SKM-1 treated with dmso at 0.1 percent for 144 hours (cell line): ENCODE results near the gene PPP4R4.

Experiments used
- DNase-seq: peaks from one replicate; lab custom pipeline; 2025; ENCODE audit not compliant: unreplicated experiment; lab: John Stamatoyannopoulos, UW

Gene PPP4R4, protein sequence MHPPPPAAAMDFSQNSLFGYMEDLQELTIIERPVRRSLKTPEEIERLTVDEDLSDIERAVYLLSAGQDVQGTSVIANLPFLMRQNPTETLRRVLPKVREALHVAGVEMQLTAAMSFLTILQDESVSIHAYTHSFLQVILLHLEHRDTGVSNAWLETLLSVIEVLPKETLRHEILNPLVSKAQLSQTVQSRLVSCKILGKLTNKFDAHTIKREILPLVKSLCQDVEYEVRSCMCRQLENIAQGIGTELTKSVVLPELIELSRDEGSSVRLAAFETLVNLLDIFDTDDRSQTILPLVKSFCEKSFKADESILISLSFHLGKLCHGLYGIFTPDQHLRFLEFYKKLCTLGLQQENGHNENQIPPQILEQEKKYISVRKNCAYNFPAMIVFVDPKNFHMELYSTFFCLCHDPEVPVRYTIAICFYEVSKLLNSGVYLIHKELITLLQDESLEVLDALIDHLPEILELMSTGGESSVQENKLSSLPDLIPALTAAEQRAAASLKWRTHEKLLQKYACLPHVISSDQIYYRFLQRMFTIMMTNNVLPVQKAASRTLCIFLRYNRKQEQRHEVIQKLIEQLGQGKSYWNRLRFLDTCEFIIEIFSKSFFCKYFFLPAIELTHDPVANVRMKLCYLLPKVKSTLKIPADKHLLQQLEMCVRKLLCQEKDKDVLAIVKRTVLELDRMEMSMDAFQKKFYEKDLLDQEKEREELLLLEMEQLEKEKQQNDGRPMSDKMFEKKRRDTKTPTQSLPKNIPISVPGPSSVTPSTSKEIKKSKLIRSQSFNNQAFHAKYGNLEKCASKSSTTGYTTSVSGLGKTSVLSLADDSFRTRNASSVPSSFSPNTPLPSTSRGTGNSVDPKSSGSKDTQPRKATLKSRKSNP

DNA sequence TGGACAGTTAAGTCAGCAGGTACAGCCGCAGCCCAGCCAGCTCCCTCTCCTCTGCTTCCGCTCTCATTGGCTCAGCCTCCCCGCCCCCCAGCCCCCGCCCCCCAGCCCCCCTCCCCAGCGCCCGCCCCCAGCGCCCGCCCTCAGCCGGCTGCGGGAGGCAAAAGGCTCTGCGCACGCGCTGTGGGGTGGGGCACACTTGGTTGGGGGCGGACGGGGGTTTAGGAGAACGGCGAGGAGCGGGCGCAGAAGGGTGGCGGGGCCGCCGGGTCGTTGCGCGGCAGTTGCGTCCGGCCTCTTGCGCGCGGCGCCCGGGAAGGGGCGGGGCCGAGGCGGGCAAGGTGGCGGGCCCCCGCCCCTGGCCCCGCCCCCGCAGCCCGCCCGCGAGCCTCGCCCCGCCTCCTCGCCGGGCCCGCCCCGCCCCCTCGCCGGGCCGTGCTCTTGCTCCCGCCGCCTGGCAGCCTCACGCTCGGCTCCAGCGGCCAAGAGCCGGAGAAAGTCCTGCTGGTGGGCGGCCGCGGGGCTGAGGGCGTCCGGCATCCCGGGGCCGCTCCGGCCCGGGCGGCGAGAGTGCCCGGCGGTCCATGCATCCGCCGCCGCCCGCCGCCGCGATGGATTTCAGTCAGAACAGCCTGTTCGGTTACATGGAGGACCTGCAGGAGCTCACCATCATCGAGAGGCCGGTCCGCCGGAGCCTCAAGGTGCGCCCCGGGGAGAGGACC is at the start of gene PPP4R4:
Gene PPP4R4, plus strand, starts transcription at position 438 of the 719 bp plus-strand sequence. Its CDS starts 144 bp downstream, at position 582.
- DNase-seq: peak; percentile 27

DNA sequence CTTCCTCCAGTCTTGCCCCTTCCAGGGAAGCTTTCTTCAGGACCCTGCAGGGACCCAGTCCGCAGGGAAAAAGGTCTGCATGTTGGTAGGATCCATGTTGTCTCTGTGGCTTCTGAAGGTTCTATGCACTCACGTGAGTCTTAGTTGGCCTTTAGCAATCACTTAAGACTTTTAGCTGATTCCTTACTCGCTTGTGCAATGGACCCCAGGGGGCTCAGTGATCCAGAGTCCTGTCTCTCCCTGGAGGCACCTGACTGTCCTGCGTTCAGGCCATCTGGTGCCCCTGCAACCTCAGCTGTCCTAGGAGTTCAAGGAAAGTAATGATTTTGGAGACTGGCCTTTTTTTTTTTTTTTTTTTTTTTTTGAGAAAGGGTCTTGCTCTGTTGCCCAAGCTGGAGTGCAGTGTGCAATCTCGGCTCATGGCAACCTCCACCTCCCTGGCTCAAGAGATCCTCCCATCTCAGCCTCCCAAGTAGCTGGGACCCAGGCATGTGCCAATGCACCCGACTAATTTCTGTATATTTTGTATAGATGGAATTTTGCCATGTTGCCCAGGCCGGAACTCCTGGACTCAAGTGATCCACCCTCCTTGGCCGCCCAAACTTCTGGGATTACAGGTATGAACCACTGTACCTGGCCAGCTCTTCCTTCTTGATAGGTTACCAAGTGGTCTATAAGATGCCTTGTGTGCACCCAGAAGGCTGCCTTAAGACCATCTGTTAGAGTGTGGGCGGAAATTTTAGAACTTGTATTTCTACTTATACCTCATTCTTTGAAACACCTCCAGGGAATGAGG is 49.3 kb upstream of the PPP4R4 start:
- no peak for DNase-seq

DNA sequence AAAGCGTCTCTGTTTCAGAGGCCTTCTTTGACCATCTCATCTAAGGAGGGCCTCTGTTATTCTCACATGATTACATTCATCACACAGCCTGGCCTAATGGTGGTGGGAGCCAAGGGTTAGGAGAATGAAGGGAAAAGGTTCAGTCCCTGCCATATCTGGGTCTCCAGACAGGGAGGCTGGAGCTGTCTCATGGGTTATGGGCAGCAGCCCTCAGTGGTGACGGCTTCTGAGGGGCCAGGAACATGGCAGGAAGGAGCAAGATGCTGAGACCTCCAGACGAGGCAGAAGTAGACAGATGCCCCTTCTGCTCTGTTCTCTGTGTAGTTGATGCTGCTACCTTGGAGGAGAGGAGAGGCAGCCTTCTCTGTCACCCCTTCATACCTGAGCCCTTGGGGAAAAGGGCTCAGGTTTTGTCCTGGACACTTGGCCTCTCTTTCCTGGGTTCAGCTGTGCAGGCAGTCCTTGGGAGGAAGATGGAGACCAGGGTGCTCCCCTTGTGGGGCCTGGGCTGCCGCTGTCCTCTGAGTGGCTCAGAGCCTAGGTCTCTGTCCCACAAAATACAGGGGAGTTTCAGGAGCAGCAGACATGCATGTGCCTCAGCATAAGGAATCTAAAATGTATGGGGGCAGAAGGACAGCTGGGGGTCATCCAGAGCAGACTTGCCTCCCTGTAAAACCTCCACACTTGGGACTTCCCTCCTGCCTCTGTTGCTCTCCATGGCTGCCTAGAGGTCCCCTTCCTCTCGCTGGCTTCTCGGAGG is 48.3 kb upstream of the PPP4R4 start:
- no peak for DNase-seq

DNA sequence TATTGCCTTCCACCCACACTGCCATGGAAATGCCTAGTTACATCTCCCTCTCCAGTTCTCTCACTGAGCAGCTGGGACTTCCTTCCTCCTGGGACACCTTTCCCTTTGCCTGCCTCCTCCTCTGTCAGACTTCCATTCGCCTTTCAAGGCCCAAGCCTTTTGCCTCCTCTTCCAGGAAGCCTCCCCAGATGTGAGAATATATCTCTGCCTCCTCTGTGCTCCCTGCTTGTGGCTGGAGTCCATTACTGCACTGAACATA is 47.8 kb upstream of the PPP4R4 start:
- no peak for DNase-seq

DNA sequence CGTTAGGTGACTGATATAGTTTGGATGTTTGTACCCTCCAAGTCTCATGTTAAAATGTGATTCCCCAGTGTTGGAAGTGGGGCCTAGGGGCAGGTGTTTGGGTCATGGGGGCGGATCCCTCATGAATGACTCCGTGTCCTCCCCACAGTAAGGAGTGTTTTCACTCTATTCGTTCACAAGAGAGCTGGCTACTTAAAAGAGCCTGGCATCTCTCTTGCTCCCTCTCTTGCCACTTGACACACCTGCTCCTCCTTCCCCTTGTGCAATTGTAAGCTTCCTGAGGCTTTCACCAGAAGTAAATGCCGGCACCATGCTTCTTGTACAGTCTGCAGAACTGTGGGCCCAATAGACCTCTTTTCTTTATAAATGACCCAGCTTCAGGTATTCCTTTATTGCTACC is 47.3 kb upstream of the PPP4R4 start:
- DNase-seq: no peak

DNA sequence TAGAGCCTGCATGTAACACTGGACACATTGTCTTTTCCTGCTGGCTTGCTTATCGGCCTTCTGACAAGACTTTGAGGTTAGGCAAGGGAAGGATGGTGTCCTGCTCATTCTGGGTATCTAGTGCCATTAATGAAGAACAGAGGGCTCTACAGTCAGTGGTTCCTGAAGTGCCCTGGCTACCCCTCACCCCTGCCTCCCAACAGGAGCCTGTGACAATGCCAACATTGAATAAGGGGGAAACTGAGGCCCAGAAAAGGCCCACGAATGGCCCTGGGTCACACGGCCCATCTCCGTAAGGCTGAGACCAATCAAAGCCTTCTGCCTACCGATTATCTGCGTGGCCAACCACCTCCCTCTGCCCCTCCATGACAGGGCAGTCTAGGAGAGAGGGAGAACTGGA is 46.8 kb upstream of the PPP4R4 start:
- DNase-seq: no peak

DNA sequence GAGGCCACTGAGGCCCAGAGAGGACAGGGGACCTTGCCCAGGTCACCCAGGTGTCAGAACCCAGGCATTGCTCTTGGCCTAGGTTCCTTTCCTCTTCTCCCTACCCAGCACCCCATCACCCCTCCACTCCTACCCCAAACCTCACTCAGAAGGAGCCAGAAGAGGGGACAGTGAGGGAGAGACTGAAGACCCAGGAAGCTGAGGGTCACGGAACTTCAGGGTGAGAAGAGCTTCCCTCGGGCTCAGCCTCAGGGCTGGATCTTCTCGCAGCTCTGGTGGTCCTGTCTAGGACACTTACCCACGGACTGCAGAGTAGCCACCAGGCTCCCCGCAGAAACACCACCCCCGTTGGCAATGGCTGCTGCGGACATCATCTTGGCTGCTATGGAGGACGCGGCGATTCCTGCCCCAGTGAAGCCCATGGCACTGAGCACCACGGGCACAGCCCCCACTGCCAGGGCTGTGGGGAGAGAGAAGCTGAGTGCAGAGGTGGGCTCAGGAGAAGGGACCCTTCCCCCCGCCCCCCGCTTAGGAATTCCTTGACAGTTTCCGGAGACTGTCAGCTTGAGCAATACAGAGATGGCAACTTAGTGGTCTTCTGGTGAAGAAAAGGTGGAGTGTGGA is 45.8 kb upstream of the PPP4R4 start:
- no peak for DNase-seq

DNA sequence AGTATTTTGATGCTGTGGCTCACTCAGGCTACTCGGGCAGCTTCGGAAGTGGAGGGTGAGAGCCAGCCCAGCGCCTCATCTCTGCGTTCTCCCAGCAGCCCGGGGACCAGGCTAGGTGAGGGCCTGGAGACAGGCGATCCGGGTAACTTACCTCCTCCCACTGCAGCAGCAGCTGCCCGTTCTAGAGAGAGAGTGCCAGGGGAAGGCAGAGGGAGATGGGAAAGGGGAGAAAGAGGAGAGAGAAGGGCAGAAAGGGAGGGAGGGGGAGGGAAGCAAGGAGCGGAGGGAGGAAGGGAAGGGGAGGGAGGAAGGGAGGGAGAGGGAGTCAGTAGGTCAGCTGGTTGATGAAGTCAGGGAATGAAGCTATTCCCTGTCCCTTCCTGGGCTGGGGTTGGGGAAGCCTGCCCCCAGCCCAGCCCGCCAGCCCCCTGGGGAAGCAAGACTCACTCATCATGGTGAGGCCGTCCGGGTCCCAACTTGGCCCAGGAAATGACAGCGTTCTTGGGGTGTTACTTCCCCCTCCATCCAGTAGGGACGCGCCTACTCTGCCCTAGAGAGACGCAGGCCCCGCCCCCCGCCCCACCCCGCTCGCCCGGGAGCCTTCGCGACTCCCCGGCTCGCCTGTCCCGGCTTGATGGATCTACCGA is 44.9 kb upstream of the PPP4R4 start, which contains the start of gene IFI27L2:
Gene IFI27L2, minus strand, starts transcription at position 494 of the 647 bp plus-strand sequence. Its CDS starts 40 bp downstream, at position 454.
- peak; percentile 34 for DNase-seq

DNA sequence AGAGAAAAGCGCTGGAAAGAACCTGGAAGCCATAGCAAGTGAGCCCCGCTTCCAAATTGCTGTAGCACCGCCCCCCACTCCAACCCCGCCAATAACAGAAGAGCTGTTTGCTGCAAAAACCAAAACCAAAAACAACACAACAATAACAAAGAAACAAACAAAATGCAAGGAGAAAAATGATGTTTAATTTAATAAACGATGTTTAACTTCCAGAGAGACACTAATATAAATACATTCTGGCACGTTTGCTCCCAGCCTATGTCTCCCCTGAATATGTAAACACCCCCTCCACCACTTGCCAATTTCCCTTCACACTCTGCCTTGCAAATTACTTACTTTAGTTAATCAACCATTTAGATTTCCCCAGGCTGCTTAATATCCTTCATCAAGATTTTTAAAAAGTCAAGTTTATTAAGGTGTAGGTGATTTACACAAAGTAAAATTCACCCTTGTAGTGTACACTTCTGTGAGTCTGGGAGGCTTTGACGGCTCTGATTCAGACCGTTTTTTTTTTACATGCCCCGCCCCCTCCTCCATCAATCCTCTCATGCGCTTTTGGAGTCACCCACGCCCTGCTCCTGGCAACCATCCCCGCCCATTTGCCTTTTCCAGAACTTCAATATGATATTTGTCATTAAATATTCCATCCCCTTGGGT is 44.2 kb upstream of the PPP4R4 start:
- no peak for DNase-seq

DNA sequence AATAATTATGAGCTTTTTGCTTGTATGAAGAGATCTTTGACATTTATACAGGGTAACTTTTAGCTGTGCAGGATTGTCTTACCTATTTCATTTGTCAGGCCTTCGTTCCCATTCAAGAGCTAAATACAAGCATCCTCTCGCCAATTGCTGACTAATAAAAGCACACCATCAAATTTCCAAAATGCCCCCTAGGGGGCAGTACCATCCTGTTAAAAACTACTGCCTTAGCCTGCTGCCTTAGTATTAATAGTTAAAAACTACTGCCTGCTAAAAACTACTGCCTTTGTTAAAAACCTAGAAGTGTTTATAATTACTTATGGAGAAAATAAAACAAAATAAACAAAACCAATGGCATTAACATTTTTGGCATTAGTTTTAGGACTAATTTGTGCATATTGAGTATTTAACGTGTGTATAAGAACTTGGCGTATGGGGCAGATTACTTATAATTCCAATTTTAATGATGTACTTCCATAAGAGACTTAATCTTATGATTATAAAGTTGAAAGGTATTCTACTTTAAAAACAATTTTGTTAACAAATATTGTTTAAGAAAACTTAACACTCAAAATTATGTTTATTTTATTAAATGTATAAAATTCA is 41.7 kb upstream of the PPP4R4 start:
- peak; percentile 26 for DNase-seq

DNA sequence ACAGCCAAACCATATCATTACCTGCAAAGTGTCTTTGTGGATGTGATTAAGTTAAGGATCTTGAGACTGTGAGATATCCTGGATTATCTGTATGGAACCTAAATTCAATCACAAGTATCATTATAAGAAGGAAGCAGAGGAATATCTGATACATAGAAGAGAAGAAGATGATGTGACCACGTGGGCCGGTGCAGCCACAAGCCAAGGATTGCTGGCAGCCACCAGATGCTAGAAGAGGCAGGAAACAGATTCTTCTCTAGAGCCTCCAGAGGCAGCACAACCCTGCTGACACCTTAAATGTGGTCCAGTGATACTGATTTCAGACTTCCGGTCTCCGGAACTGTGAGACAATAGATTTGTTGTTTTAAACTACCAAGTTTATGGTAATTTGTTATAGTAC is 38.6 kb upstream of the PPP4R4 start:
- no peak for DNase-seq

DNA sequence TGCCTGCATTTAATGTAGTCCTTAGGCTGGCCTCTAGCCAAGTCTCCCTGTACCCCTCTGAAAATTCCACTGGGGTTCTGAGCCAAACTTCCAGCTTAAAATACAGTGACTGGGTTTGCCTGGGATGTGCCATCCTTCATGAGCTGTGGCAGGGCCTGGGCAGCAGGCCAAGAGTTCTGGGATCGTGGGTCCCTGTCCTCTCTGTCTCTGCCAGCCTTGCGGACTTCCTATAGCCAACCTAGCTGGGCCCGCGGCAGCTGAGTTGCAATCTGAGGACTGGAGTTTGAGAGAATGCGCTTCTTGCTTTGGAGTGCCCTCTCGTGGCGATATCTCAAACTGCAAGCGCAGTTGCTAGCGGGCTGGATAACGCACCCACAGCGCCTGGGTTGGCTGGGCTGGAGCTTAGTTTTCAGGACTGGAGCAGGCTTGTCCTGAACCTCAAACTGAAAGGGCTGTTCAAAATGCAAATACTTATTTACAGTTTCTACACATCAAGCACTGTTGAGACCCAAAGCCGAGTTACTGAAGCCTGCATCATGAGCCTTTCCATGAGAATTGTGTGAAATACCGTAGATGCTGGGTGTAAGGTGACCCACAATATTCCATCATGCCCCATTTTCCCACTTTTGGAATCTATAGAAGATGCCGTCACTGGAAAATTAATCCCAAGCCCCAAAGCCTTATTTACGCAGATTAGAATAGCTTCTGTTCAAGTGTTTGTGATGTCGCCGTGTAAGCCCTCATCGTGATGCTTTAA is 37.4 kb upstream of the PPP4R4 start:
- DNase-seq: peak; percentile 30

DNA sequence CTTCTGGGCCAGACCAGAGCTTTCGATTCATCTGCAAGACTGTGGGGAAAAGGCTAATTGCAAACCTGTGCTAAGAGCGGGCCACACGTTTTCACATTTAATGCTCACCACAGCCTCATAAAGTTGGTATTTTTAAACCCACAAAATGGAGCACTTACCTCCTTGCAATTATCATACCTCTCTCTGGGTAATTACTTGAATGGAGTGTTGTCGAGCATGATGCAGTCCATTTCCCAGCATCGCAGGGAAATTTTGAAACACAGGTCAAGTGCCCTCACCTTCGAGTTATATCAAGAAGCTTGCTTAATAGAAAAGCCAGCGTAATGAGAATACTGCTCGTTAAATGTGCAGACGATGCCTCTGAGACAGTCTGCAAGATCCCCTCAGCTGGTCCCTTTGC is 35.9 kb upstream of the PPP4R4 start:
- DNase-seq: no peak

DNA sequence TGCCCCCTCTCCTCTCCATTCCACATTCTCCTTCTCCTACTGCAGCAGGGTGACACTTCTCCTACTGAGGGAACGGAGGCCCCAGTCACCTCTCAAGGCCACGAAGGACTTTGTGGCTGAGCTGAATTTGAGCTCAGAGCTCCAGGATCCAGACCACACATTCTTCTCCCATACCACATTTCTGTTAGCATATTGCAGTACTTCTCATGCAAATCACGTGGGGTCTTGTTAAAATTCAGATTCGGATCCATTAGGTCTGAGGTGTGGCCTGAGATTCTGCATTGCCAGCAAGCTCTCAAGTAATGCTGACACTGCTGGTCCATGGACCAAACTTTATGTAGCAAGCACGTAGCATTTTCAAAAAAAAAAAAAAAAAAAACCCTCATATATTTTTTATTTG is 35.1 kb upstream of the PPP4R4 start:
- DNase-seq: no peak

DNA sequence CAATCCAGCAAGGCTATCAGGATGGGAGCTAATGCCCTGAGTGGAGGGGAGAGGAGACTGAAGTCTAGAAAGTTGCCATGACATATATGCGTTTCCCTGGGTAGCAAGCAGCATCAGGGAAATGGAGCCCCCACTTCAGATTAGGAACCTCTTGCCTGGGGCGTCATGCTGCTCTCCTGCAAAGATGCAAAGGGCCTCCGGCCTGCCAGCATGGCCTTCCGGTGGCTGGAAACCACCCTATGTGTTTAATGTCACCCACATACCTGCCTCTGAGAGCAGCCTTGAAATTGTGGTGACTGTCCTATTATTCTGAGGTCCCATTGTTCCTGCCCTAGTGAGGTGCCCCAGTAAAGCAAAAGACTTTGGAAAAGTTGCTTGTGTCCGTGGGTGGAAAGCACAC is 34.7 kb upstream of the PPP4R4 start:
- DNase-seq: no peak

DNA sequence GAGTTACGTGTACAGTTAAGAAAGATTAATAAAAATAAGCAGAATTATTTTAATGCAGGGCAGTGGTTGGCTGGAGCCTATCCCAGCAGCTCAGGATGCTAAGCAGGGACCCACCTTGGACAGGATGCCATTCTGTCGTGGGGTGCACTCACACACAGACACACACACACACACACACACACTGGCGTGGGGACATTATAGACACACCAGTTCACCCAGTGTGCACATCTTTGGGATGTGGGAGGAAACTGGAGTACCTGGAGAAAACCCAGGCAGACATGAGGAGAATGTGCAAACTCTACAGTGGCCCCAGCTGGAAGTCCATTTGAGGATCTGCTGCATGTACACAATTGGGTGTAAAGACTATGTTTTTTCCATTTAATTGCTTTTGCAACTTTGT is 31.9 kb upstream of the PPP4R4 start:
- no peak for DNase-seq

DNA sequence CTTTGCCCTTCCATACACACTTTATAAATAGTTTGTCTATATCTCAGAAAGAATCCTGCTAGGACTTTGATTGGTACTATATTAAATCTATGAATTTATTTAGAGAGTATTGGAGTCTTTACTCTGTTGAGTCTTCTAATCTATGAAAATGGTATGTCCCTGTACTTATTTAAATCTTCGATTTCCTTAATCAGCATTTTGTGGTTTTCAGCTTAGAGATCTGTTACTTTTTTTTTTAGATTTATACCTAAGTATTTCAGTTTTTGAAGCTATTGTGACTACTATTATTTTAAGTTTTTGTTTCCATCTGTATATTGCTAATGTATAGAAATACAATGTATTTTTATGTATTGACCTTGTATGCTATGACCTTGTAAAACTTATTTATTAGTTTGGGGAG is 31.3 kb upstream of the PPP4R4 start:
- no peak for DNase-seq

DNA sequence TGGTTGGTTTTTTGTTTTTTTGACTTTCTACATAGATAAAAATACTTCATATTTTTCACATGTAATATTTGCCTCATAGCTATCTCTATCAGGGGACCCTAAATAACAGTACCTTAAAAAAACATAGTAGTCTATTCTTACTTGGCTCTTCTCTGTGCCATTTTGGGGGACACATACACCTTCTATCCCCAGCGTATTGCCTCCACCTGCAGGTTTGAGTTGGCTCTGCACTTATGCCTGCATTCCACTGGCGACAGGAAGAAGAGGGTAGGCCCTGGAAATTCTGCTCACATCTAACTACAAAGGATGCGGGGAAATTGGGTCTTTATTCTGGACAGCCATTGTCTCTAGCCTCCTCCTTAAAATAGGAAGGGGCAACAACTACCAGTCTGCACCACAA is 30.9 kb upstream of the PPP4R4 start:
- DNase-seq: no peak
